Stimulated activated CD8-positive, alpha-beta memory T cell treated with anti-CD3 and anti-CD28 coated beads, Interleukin-15, amount 100 ng/mL, for 48 hours (primary cell): ENCODE data around the gene SMAD6.
"Not testable (repeated sequence)": the region's sequence is repeated elsewhere in the genome, so short reads cannot be mapped to it uniquely, and the experiment has no call there.

Experiments used
- DNase-seq, 2 donors: peaks; one replicate each; pipeline ENCODE4 v3.0.0-alpha.2; 2020; ENCODE audit warnings: low read depth in 2 of 2

Gene SMAD6

GRCh38 chr15:66742286-66742685 is 40.2 kb downstream of the SMAD6 start:
- no peak for DNase-seq

- no peak for DNase-seq
These were observed 41.2 kb downstream of the SMAD6 start for GRCh38 chr15:66743204-66743603.

GRCh38 chr15:66743703-66744536 is 41.9 kb downstream of the SMAD6 start:
- DNase-seq, result no peak

- DNase-seq, result no peak
These were observed 42.7 kb downstream of the SMAD6 start for GRCh38 chr15:66744610-66745279.

DNA sequence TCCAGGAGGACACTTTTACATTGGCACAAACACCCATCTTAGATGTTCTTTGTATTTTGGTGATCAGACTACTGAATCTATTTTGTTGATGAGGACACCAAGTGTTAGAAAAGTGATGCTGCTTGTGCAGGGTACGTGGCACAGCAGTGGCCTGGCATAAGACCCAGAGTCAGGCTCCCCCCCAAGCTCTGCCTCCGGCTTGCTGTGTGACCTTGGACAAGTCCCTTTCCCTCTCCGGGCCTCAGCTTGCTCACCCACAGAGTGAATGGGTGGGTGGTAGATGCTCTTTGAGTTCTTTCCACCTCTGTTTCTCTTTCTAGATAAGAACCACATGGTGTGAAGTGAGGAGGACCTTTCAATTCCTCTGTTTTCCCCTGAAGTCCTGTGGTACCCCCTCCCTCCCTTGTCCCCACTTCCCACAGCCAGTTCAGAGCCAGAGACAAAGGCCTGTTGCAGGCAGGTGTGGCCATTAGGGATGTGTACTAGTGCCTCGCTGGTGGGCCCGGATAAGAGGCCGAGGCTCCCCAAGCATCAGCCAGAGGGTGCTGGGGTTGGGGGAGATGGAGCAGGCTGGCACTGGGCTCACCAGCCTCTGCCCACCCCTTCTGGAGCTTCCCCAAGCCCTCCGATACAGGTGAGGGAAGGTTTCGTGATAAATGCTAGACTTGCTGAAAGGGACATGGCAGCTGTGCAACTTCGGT is 43.6 kb downstream of the SMAD6 start:
- no peak for DNase-seq

- no peak for DNase-seq
These were observed 44.2 kb downstream of the SMAD6 start for GRCh38 chr15:66746231-66746605.

DNA sequence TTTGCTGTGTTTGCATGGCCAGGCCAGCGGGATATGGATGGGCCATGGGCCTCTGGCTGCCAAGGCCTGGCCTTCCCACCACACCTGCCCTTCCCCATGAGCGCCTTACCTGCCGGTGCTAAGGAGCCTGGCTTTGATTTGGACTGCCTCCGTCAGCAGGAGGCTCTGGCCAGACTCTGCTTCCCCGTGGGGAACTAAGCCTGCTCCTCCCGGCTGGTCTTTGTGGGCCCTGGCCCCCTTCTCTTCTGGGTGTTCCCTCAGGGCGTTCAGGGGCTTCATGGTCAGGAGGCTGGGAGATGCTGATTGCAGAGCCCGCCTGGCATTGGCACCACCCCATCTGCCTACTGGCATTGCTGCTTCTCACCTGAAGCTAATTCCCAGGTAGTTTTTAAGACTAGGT is 45.2 kb downstream of the SMAD6 start:
- no peak for DNase-seq

- no peak for DNase-seq
These were observed 46.1 kb downstream of the SMAD6 start for GRCh38 chr15:66747886-66748707.

GRCh38 chr15:66748708-66749035 is 46.6 kb downstream of the SMAD6 start:
- no peak for DNase-seq

DNA sequence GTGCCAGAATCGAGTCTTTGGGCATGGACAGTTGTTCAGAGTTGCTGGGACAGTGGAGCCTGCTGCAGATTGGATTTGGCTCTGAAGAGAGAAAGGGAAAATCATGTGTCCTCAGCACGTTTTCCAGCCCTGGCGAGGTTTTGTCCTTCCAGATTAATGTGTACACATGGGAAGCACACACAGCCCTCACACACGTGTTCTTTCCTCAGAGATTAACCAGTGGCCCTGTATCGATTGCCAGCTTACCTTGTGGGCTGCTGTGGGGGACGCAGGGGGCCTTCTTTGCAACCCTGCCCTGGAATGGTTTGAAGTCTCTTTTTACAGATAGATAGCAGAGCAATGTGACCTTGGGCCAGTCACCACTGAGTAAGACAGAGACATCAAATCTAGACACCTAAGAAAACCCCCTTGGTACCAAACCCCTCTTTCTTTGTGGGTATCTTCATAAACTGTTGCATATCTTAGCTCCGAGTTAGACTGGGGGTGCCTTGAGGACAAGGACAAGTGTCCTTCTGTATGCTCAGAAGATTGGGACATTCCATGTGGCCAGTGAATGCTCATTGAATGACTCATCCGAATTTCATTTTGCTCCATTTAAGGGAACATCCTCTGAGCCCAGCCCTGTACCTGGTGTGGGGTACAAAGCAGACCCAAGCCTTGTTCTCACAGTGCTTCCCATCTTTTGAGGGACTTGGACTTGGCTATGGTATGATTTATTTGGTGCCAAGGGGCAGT is 48.0 kb downstream of the SMAD6 start:
- DNase-seq, result no peak

- no peak for DNase-seq
These were observed 48.6 kb downstream of the SMAD6 start for GRCh38 chr15:66750609-66751008.

- no peak for DNase-seq
These were observed 49.5 kb downstream of the SMAD6 start for GRCh38 chr15:66751579-66751978.

GRCh38 chr15:66752078-66752477 is 50.0 kb downstream of the SMAD6 start:
- DNase-seq, result no peak

DNA sequence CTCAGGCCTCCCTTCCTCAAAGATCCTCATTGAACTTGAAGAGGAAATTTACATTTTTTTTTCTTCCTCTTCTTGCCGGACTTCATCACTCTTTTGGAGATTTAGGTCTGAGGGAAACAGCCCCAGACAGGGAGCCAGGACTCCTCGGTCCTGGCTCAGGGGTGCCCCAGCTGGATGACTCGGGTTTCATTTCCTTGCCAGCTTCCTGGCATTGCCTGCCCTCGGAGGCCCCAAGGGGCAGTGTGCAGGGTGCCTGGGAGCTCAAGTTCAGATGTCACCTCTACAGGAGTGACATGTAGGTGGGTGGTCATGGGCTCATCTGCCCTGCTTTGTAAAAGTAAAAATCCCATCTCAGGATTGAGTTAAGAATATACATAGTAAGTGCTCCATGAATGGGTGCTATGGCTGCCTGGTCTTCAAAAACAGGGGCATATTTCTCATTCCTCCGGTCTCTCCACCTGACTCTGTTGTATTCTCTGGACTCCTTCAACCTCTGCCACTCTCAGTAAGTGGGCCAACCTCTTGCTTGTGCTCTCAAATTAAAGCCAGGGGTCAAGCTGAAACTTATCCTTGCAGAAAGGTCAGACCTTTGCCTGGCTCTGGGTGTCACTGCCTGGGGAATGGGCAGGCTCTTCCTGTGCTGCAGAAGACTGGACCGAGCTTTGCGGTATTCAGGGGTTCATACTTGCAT is 51.8 kb downstream of the SMAD6 start:
- no peak for DNase-seq

GRCh38 chr15:66754789-66755188 is 52.8 kb downstream of the SMAD6 start:
- DNase-seq, result no peak

DNA sequence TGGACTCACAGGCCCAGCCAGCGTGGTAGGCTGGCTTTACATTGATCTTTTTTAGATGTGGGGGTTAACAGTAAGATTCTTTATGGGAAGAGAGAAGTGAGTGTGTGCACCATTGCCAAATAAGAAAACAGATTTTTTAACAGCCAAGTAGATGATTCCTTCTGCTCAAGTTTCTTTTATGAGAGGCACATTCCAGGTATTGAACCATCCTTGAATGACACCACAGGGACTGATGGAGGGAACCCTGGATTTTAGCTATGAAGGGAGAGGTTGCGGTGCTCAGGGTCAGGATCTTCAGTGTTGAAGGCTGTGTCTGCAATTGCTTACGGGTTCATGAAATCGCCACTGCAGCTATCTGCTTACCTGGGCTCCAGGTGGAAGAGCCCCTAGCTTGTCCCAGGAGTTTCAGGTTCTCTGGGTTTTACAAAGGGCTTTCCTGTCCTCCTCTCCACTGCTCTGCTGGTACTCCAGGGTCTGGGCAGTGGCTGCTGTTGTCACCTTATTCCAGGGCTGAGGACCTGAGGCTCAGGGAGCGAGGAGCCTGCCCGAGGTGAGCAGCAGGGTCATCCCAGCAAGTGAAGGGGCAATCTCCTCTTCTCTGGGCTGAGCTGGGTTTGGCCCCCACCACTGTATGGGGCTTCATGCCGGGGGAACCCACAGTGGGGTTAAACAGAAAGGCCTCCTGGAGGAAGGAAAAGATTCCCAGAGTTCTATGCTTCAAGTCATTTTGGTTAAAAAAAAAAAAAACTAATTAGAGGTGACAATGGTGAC is 53.4 kb downstream of the SMAD6 start:
- DNase-seq, result no peak

DNA sequence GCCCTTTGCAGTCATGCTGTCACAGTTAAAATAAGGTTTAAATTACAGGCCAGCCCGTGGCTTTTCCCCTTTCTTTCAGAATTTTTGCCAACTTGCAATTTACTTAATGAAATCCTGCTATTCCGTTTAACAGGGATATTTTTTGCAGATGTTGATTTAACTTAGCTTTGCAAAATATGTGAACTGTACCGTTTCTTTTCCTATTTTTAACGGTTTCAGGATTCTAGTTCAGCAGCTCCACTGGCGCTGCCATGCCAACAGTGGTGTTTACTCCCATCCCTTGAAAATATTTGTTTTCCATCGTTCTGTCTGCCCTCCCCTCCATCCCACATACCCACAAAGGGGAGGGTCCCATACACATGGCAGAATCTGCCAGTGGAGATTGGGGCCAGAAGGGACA is 54.3 kb downstream of the SMAD6 start:
- DNase-seq, result no peak

DNA sequence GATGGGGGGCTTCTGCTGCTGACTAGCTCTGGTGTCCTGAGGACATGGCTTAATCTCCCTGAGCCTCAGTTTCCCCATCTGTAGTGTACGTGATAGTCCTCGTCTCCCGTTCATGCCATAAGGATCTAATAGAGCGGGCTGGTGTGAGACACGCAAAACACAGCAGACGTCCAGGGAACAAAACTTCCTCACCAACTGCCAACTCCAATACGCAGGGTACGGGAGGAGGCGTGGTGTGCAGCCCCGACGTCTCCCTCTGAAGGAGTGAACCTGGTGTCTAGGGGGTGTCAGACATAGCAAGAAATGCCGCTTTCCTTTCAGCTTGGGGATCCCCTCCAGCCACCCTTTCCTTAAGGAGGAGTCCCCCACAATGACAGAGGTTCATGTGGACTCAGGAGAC is 55.0 kb downstream of the SMAD6 start:
- DNase-seq, result no peak

DNA sequence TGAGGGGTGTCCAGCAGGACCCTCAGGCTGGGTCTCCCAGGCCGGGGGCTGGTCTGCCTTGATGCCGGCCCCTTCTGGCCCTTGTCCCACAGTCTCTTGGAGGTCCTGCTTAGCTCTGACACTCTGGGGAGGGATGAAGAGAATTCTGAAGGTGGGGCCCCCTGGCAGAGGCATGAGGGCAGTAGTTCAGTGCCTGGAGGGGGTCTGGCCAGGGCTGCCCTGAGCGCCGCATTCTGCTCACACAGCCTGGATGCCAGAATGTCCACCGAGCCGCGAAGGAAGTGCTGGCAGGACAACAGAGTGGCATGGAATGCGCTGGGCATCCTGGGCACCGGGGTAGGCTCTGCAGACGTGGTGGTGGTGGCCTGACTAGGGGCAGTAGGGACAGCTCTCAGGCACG is 55.5 kb downstream of the SMAD6 start:
- DNase-seq, result no peak

DNA sequence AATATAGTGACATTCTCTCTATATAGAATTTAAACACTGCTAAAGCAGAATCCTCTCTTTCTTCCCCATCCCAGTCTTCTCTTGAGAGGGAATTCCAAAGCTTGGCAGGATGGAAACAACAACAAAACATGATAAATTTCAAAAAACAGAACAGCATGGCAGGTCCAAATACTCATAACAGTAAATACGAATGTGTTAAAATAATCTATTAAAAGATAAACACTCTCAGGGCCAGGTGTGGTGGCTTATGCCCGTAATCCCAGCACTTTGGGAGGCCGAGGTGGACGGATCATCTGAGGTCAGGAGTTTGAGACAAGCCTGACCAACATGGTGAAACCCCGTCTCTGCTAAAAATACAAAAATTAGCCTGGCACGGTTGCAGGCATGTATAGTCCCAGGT is 56.2 kb downstream of the SMAD6 start:
- DNase-seq, result not testable (repeated sequence)
